Liver (tissue), 9 donors: ENCODE data around the gene RTF1. TPM values are rescaled to one million over a fixed set of nuclear protein-coding genes. Genes with fewer than 3 reads are reported as not detected.

ENCODE experiments used
- DNase-seq: peaks from one replicate; pipeline ENCODE4 v3.0.0-alpha.2; 2017; ENCODE audit warnings: low spot score
- H3K27ac ChIP-seq, 2 donors: one replicate each; pipeline ENCODE4 v1.7.0; 2013; ENCODE audit warnings: inconsistent platforms in 2 of 2, low read length in 2 of 2, control low read depth in 1 of 2, low read depth in 1 of 2, mild to moderate bottlenecking in 1 of 2
- H3K27me3 ChIP-seq, 4 donors: one replicate each; pipeline versions ENCODE4 v1.6.1 to v1.7.0; 2013; ENCODE audit warnings: low read length in 3 of 4, inconsistent platforms in 1 of 4, mild to moderate bottlenecking in 1 of 4, moderate library complexity in 1 of 4; ENCODE audit not compliant: control insufficient read depth in 4 of 4, insufficient read depth in 4 of 4
- H3K36me3 ChIP-seq, 4 donors: one replicate each; pipeline versions ENCODE4 v1.6.1 to v1.7.0; 2013; ENCODE audit warnings: low read length in 3 of 4, mild to moderate bottlenecking in 3 of 4, low read depth in 1 of 4, moderate library complexity in 1 of 4; ENCODE audit not compliant: control insufficient read depth in 4 of 4, insufficient read depth in 3 of 4
- H3K4me1 ChIP-seq, 4 donors: one replicate each; pipeline versions ENCODE4 v1.6.1 to v1.7.0; 2013; ENCODE audit warnings: low read length in 3 of 4, mild to moderate bottlenecking in 3 of 4, moderate library complexity in 1 of 4; ENCODE audit not compliant: control insufficient read depth in 4 of 4, insufficient read depth in 4 of 4
- H3K4me3 ChIP-seq, 3 donors: one replicate each; pipeline versions ENCODE4 v1.6.1 to v1.7.0; 2013; ENCODE audit warnings: low read length in 3 of 3, control low read depth in 1 of 3, low read depth in 1 of 3, mild to moderate bottlenecking in 1 of 3
- H3K9ac ChIP-seq, 2 donors: one replicate each; pipeline ENCODE4 v1.7.0; 2013; ENCODE audit warnings: low read length in 2 of 2, mild to moderate bottlenecking in 2 of 2, moderate library complexity in 2 of 2, control low read depth in 1 of 2, low read depth in 1 of 2
- H3K9me3 ChIP-seq, 4 donors: one replicate each; pipeline versions ENCODE4 v1.6.1 to v1.7.0; 2013; ENCODE audit warnings: low read length in 3 of 4; ENCODE audit not compliant: control insufficient read depth in 4 of 4
- ATF3 ChIP-seq: IDR thresholded peaks from 2 replicates; pipeline ENCODE4 v1.6.1; 2016; ENCODE audit warnings: antibody characterized with exemption
- CTCF ChIP-seq: fragments of 150-350 bp; IDR thresholded peaks from 2 replicates; pipeline ENCODE4 v1.5.1; 2017; ENCODE audit warnings: improper control_type of control experiment, low read depth, low read length; ENCODE audit not compliant: missing input control
- EGR1 ChIP-seq, 2 donors: IDR thresholded peaks; 2 replicates each; pipeline ENCODE4 v1.6.1; 2016 to 2018; ENCODE audit warnings: antibody characterized with exemption in 2 of 2, low read depth in 2 of 2
- FOXA1 ChIP-seq: IDR thresholded peaks from 2 replicates; pipeline ENCODE4 v1.6.1; 2016; ENCODE audit warnings: antibody characterized with exemption
- FOXA2 ChIP-seq: IDR thresholded peaks from 2 replicates; pipeline ENCODE4 v1.6.1; 2016; ENCODE audit warnings: antibody characterized with exemption
- HNF4A ChIP-seq, 2 donors: conservative IDR thresholded peaks; 2 replicates each; pipeline ENCODE4 v1.6.1; 2016; ENCODE audit warnings: antibody characterized with exemption in 2 of 2, mild to moderate bottlenecking in 2 of 2
- HNF4G ChIP-seq: IDR thresholded peaks from 2 replicates; pipeline ENCODE4 v1.6.1; 2016; ENCODE audit warnings: antibody characterized with exemption
- JUND ChIP-seq, 2 donors: IDR thresholded peaks; 2 replicates each; pipeline ENCODE4 v1.6.1; 2016; ENCODE audit warnings: antibody characterized with exemption in 2 of 2
- NR2F2 ChIP-seq: IDR thresholded peaks from 2 replicates; pipeline ENCODE4 v1.6.1; 2016; ENCODE audit warnings: antibody characterized with exemption
- REST ChIP-seq: IDR thresholded peaks from 2 replicates; pipeline ENCODE4 v1.6.1; 2016; ENCODE audit warnings: antibody characterized with exemption, mild to moderate bottlenecking
- RXRA ChIP-seq, 2 donors: IDR thresholded peaks; 2 replicates each; pipeline ENCODE4 v1.6.1; 2017 to 2018; ENCODE audit warnings: antibody characterized with exemption in 2 of 2, mild to moderate bottlenecking in 1 of 2
- SP1 ChIP-seq: IDR thresholded peaks from 2 replicates; pipeline ENCODE4 v1.6.1; 2018; ENCODE audit warnings: antibody characterized with exemption, mild to moderate bottlenecking
- TAF1 ChIP-seq: conservative IDR thresholded peaks from 2 replicates; pipeline ENCODE4 v1.6.1; 2016; ENCODE audit warnings: antibody characterized with exemption, mild to moderate bottlenecking
- YY1 ChIP-seq: IDR thresholded peaks from 2 replicates; pipeline ENCODE4 v1.6.1; 2016; ENCODE audit warnings: antibody characterized with exemption, mild to moderate bottlenecking
- ZBTB33 ChIP-seq: IDR thresholded peaks from 2 replicates; pipeline ENCODE4 v1.6.1; 2016; ENCODE audit warnings: antibody characterized with exemption
- WGBS: extraction: QIAGEN DNeasy Blood & Tissue Kit; methylation state at CpG from one replicate; pipeline ENCODE4 v1.1.7; 2013; 5-methylcytosine and 5-hydroxymethylcytosine counted together
- polyA plus RNA-seq, 2 donors: library from polyadenylated mRNA; stranded (reverse) in 1 of 2; unstranded in 1 of 2; fragments of 200-250 nt in 1 of 2; fragments of >200 nt in 1 of 2; fragmentation: Nextera tagmentation in 1 of 2; extraction: Ambion mirVana in 1 of 2; gene quantifications; one replicate each; pipeline versions ENCODE4 v1.2.1 to v1.2.3, GENCODE V29; 2013 to 2015
- total RNA-seq, 2 donors: library from RNA; depleted of rRNA; stranded (reverse); fragments of >200 nt; gene quantifications; one replicate each; pipeline ENCODE4 v1.2.3, GENCODE V29; 2014
- donor health status: healthy.
- donor health status: healthy.
- donor health status: healthy.
- donor health status: healthy.
- donor health status: healthy.

RTF1 gene
- total and polyA plus RNA-seq, 4 donors = 8.3 to 37.7 (median 12.1) TPM

- TF ChIP-seq REST (no peak), FOXA1 (no peak), RXRA (IDR thresholded peaks at IDR 0.05) (no peak)
Observed at GRCh38 chr15:41490355-41490754, 73.5 kb downstream of the RTF1 start (continued).

GRCh38 chr15:41491889-41492288 is 75.0 kb downstream of the RTF1 start:
- Histone ChIP-seq H3K4me3 (no peak overlapping the region), H3K27me3 (no peaks in the 10 kb centered on the region), H3K9ac (no peak overlapping the region), H3K36me3 (no peaks in the 10 kb centered on the region), H3K4me1 (peaks cover 16 to 40% (median 31%) of the 10 kb centered on the region in 4 donors), H3K9me3 (no peaks in the 10 kb centered on the region), H3K27ac (no peak overlapping the region)
- DNase-seq = no peak
- no peak for TF ChIP-seq EGR1 (IDR thresholded peaks at IDR 0.05; ENCODE audit: low read depth in 2 of 2)
- TF ChIP-seq YY1 = no peak
- TF ChIP-seq SP1 = no peak
- TF ChIP-seq ZBTB33 = no peak
- TF ChIP-seq NR2F2 = no peak
- TF ChIP-seq ATF3 = no peak
- no peak for TF ChIP-seq FOXA2
- TF ChIP-seq TAF1 = no peak
- TF ChIP-seq HNF4A (conservative IDR thresholded peaks at IDR 0.05) = no peak
- TF ChIP-seq JUND (IDR thresholded peaks at IDR 0.05) = no peak
- no peak for TF ChIP-seq CTCF
- TF ChIP-seq FOXA1 = no peak
- no peak for TF ChIP-seq HNF4G
- 89% methylated on average over 4 of the region's 4 CpGs for WGBS
